ENCODE measurements around the gene DDA1. TPM values are rescaled to one million over a fixed set of nuclear protein-coding genes. Genes with fewer than 3 reads are reported as not detected.

The DDA1 gene
- total and polyA plus RNA-seq, 10 donors = 10.5 to 42.2 (median 23.5) TPM

GRCh38 chr19:17283504-17283996 is 25.8 kb upstream of the DDA1 start:
- H3K36me3 ChIP-seq = peaks cover 0 to 37% (median 5%) of the 10 kb centered on the region in 6 donors
- WGBS, 5 donors = 80 to 97% (median 91%) methylated on average over 1 to 7 of the region's 7 CpGs
- H3K9me3 ChIP-seq = no peaks in the 10 kb centered on the region
- peaks cover 11 to 24% (median 19%) of the 10 kb centered on the region in 6 donors for H3K4me1 ChIP-seq
- TF ChIP-seq POLR2A (IDR thresholded peaks at IDR 0.05) = no peak
- TF ChIP-seq CTCF (IDR thresholded peaks at IDR 0.05 in 8 of 11, conservative IDR thresholded peaks at IDR 0.05 in 3 of 11) = no peak
- TF ChIP-seq POLR2AphosphoS5 (IDR thresholded peaks at IDR 0.05) = no peak
- H3K27ac ChIP-seq = no peak overlapping the region
- H3K4me3 ChIP-seq = no peak overlapping the region
- intact Hi-C loops (cut with DNase I; ENCODE audit: low total_unique reads) = loop anchor here (2.0 kb wide), 1 partner anchor 217 kb away; no protein-coding TSS in a partner anchor
- DNase-seq = no peak
- H3K27me3 ChIP-seq (replicated peaks in 1 of 7) = peaks cover 0 to 26% (median 14%) of the 10 kb centered on the region in 7 donors

GRCh38 chr19:17285415-17286135 is 23.8 kb upstream of the DDA1 start:
- no peaks in the 10 kb centered on the region for H3K9me3 ChIP-seq
- H3K27me3 ChIP-seq (replicated peaks in 1 of 7) = peaks cover 0 to 32% (median 14%) of the 10 kb centered on the region in 7 donors
- intact Hi-C loops (cut with DNase I; ENCODE audit: low total_unique reads) = no loop called here
- TF ChIP-seq POLR2AphosphoS5 (IDR thresholded peaks at IDR 0.05) (no peak), CTCF (IDR thresholded peaks at IDR 0.05 in 8 of 11, conservative IDR thresholded peaks at IDR 0.05 in 3 of 11) (no peak), POLR2A (IDR thresholded peaks at IDR 0.05) (no peak)
- peaks cover 11 to 36% (median 24%) of the 10 kb centered on the region in 6 donors for H3K4me1 ChIP-seq
- H3K4me3 ChIP-seq = no peak overlapping the region
- peaks cover 0 to 25% (median 3%) of the 10 kb centered on the region in 6 donors for H3K36me3 ChIP-seq
- WGBS, 5 donors = 91 to 93% (median 92%) methylated on average over 17 to 18 of the region's 18 CpGs
- DNase-seq = no peak
- no peak overlapping the region for H3K27ac ChIP-seq

DNA sequence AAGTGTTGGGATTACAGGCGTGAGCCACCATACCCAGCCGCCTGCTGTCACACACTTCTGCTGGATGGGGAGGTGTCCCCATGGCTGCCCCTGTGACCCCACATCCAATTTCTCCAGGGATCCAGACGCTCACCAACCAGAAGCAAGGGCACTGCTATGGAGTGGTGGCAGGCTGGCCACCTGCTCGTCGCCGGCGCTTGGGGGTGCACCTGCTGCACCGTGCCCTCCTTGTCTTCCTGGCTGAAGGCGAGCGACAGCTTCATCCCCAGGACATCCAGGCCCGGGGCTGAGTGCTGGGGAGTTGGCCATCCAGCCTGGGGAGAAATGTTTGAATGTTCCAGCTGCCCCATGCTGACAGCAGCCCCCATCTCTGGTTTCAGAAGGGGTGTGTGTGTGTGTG is 23.1 kb upstream of the DDA1 start:
- 94 to 96% (median 95%) methylated on average over 10 to 11 of the region's 11 CpGs for WGBS, 5 donors
- no peak for TF ChIP-seq CTCF (IDR thresholded peaks at IDR 0.05 in 8 of 11, conservative IDR thresholded peaks at IDR 0.05 in 3 of 11)
- no peak for TF ChIP-seq POLR2AphosphoS5 (IDR thresholded peaks at IDR 0.05)
- TF ChIP-seq POLR2A (IDR thresholded peaks at IDR 0.05) = no peak
- Histone ChIP-seq H3K4me3 (no peak overlapping the region), H3K36me3 (peaks cover 0 to 25% (median 3%) of the 10 kb centered on the region in 6 donors), H3K27ac (no peak overlapping the region), H3K27me3 (replicated peaks in 1 of 7) (peaks cover 0 to 26% (median 13%) of the 10 kb centered on the region in 7 donors), H3K9me3 (no peaks in the 10 kb centered on the region), H3K4me1 (peaks cover 11 to 31% (median 22%) of the 10 kb centered on the region in 6 donors)
- intact Hi-C loops (cut with DNase I; ENCODE audit: low total_unique reads) = no loop called here
- DNase-seq = no peak

DNA sequence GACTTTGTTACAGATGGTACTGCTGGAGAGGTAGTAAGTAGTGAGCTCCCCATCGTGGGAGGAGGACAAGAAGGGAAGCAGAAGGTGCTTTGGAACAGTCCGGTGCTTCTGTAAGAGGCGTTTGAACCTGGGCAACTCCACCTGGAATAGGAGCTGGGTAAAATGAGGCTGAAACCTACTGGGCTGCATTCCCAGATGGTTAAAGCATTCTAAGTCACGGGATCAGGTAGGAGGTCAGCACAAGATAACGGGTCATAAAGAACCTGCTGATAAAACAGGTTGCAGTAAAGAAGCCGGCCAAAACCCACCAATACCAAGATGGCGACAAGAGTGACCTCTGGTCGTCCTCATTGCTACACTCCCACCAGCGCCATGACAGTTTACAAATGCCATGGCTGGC is 22.6 kb upstream of the DDA1 start:
- no peak overlapping the region for H3K4me3 ChIP-seq
- peaks cover 0 to 25% (median 3%) of the 10 kb centered on the region in 6 donors for H3K36me3 ChIP-seq
- no peak overlapping the region for H3K27ac ChIP-seq
- TF ChIP-seq POLR2A (IDR thresholded peaks at IDR 0.05) (no peak), POLR2AphosphoS5 (IDR thresholded peaks at IDR 0.05) (no peak), CTCF (IDR thresholded peaks at IDR 0.05 in 8 of 11, conservative IDR thresholded peaks at IDR 0.05 in 3 of 11) (no peak)
- H3K4me1 ChIP-seq = peaks cover 8 to 27% (median 17%) of the 10 kb centered on the region in 6 donors
- H3K27me3 ChIP-seq (replicated peaks in 1 of 7) = peaks cover 0 to 21% (median 8%) of the 10 kb centered on the region in 7 donors
- DNase-seq = no peak
- H3K9me3 ChIP-seq = no peaks in the 10 kb centered on the region
- WGBS, 5 donors = 89 to 98% (median 91%) methylated on average over 9 of the region's 9 CpGs
- intact Hi-C loops (cut with DNase I; ENCODE audit: low total_unique reads) = no loop called here
